H1 (cell line): Measurements from ENCODE around the gene ZC3H7B. TPM values are rescaled to one million over a fixed set of nuclear protein-coding genes. Genes with fewer than 3 reads are reported as not detected.
A peak's percentile ranks its signal among the peaks of the same experiment; 100 is the strongest.

Experiments used
- CTCF ChIA-PET: fragments of 300-600 bp; sonication (Branson Sonifier 250); formaldehyde crosslinking; loops from one replicate; lab custom pipeline; 2021; ENCODE audit not compliant: partially characterized antibody; lab: Charles Lee
- POLR2A ChIA-PET: fragments of 300-600 bp; sonication (Branson Sonifier 250); formaldehyde crosslinking; loops from one replicate; lab custom pipeline; 2021; ENCODE audit warnings: inconsistent platforms; ENCODE audit not compliant: partially characterized antibody; lab: Charles Lee
- DNase-seq, 2 experiments: peaks; one replicate each; pipeline versions ENCODE4 v3.0.0 to v3.0.0-alpha.2; 2010 to 2022; ENCODE audit warnings: low spot score in 2 of 2, low read depth in 1 of 2, mixed read lengths in 1 of 2
- FAIRE-seq: peaks from 2 replicates; lab custom pipeline; 2011; peaks lifted over from hg19 to GRCh38; lab: Jason Lieb, UNC
- H2AFZ ChIP-seq: 2 replicates; pipeline ENCODE4 v1.8.1; 2012; ENCODE audit warnings: low read length, inconsistent platforms
- H2AK5ac ChIP-seq: 2 replicates; pipeline ENCODE4 v1.6.1; 2013; ENCODE audit warnings: low read depth, low read length
- H2BK120ac ChIP-seq: replicated peaks from 2 replicates; pipeline ENCODE3; 2013; ENCODE audit warnings: low read depth, low read length, inconsistent platforms
- H2BK12ac ChIP-seq: 2 replicates; pipeline ENCODE4 v1.6.1; 2013; ENCODE audit warnings: low read depth, low read length
- H2BK15ac ChIP-seq: 2 replicates; pipeline ENCODE4 v1.6.1; 2013; ENCODE audit warnings: low read length
- H2BK20ac ChIP-seq: 2 replicates; pipeline ENCODE4 v1.6.1; 2013; ENCODE audit warnings: low read length
- H2BK5ac ChIP-seq: 2 replicates; pipeline ENCODE4 v1.6.1; 2013; ENCODE audit warnings: low read depth, low read length
- H3K14ac ChIP-seq: 2 replicates; pipeline ENCODE4 v1.6.1; 2013; ENCODE audit warnings: inconsistent platforms; ENCODE audit not compliant: insufficient read length
- H3K18ac ChIP-seq: 2 replicates; pipeline ENCODE4 v1.6.1; 2013; ENCODE audit warnings: low read length; ENCODE audit errors: extremely low read depth
- H3K23ac ChIP-seq: 2 replicates; pipeline ENCODE4 v1.6.1; 2013; ENCODE audit warnings: inconsistent platforms; ENCODE audit not compliant: insufficient read length
- H3K23me2 ChIP-seq: 2 replicates; pipeline ENCODE4 v1.6.1; 2013; ENCODE audit warnings: low read depth, low read length
- H3K27ac ChIP-seq: 2 replicates; pipeline ENCODE4 v1.6.1; 2011; ENCODE audit warnings: low read depth, low read length, inconsistent platforms
- H3K27me3 ChIP-seq, 4 experiments: replicated peaks in 1 of 4; 1 replicate in 1 of 4; 2 replicates in 3 of 4; pipeline versions ENCODE4 v1.6.1 to v1.8.1; 2011 to 2013; ENCODE audit warnings: low read length in 3 of 4, mild to moderate bottlenecking in 3 of 4, inconsistent platforms in 2 of 4, mixed read lengths in 2 of 4, moderate library complexity in 1 of 4; ENCODE audit not compliant: control insufficient read depth in 3 of 4, insufficient read depth in 3 of 4; ENCODE audit errors: extremely low read depth in 1 of 4
- H3K36me3 ChIP-seq, 4 experiments: 2 replicates each; pipeline versions ENCODE4 v1.6.1 to v1.8.1; 2011 to 2013; ENCODE audit warnings: mild to moderate bottlenecking in 4 of 4, low read length in 3 of 4, moderate library complexity in 2 of 4, control low read depth in 1 of 4, inconsistent platforms in 1 of 4; ENCODE audit not compliant: insufficient read depth in 4 of 4, control insufficient read depth in 2 of 4
- H3K4ac ChIP-seq: replicated peaks from 2 replicates; pipeline ENCODE3; 2013; ENCODE audit warnings: low read length, low read depth, mixed read lengths, inconsistent platforms; ENCODE audit not compliant: insufficient read length
- H3K4me1 ChIP-seq, 4 experiments: replicated peaks in 1 of 4; 1 replicate in 1 of 4; 2 replicates in 3 of 4; pipeline versions ENCODE4 v1.6.1 to v1.8.1; 2011 to 2013; ENCODE audit warnings: low read length in 3 of 4, inconsistent platforms in 2 of 4, mixed read lengths in 1 of 4; ENCODE audit not compliant: insufficient read depth in 4 of 4, control insufficient read depth in 3 of 4
- H3K4me2 ChIP-seq, 2 experiments: 2 replicates each; pipeline versions ENCODE4 v1.6.1 to v1.8.1; 2011 to 2013; ENCODE audit warnings: low read depth in 2 of 2, low read length in 2 of 2, control low read depth in 1 of 2, inconsistent platforms in 1 of 2, mild to moderate bottlenecking in 1 of 2; ENCODE audit not compliant: insufficient read depth in 1 of 2
- H3K4me3 ChIP-seq, 4 experiments: fragments of 200-600, 300-600 bp in 1 of 4; sonication (generic), shearing (Covaris generic), sonication (Bioruptor Twin) in 1 of 4; 2 replicates each; pipeline versions ENCODE4 v1.5.1 to v1.8.1; 2011 to 2016; ENCODE audit warnings: low read length in 4 of 4, low read depth in 3 of 4, control low read depth in 2 of 4, inconsistent platforms in 2 of 4, mild to moderate bottlenecking in 2 of 4, mixed read lengths in 1 of 4, moderate library complexity in 1 of 4; ENCODE audit not compliant: insufficient read depth in 2 of 4; ENCODE audit errors: extremely low read depth in 1 of 4
- H3K56ac ChIP-seq: replicated peaks from 2 replicates; pipeline ENCODE3; 2013; ENCODE audit warnings: low read depth, mild to moderate bottlenecking, mixed read lengths, low read length, inconsistent platforms; ENCODE audit not compliant: insufficient read length
- H3K79me1 ChIP-seq: 2 replicates; pipeline ENCODE4 v1.6.1; 2013; ENCODE audit warnings: low read depth, low read length, control low read depth
- H3K79me2 ChIP-seq, 2 experiments: 2 replicates each; pipeline versions ENCODE4 v1.6.1 to v1.8.1; 2012 to 2013; ENCODE audit warnings: low read length in 2 of 2, mild to moderate bottlenecking in 2 of 2, inconsistent platforms in 1 of 2; ENCODE audit not compliant: insufficient read depth in 2 of 2, control insufficient read depth in 1 of 2
- H3K9ac ChIP-seq, 4 experiments: replicated peaks in 1 of 4; 1 replicate in 1 of 4; 2 replicates in 3 of 4; pipeline versions ENCODE4 v1.6.1 to v1.8.1; 2011 to 2013; ENCODE audit warnings: low read depth in 3 of 4, low read length in 3 of 4, control low read depth in 2 of 4, mild to moderate bottlenecking in 2 of 4, moderate library complexity in 2 of 4, inconsistent platforms in 1 of 4; ENCODE audit errors: extremely low read depth in 1 of 4
- H3K9me3 ChIP-seq, 2 experiments: 2 replicates each; pipeline versions ENCODE4 v1.6.1 to v1.8.1; 2012 to 2013; ENCODE audit warnings: mild to moderate bottlenecking in 2 of 2, moderate library complexity in 2 of 2, control low read depth in 1 of 2, inconsistent platforms in 1 of 2, low read depth in 1 of 2, low read length in 1 of 2, mixed read lengths in 1 of 2; ENCODE audit not compliant: insufficient read depth in 2 of 2
- H4K20me1 ChIP-seq, 2 experiments: replicated peaks in 1 of 2; 2 replicates each; pipeline versions ENCODE3 to v1.8.1; 2011 to 2013; ENCODE audit warnings: inconsistent platforms in 2 of 2, low read length in 2 of 2, mild to moderate bottlenecking in 1 of 2; ENCODE audit not compliant: insufficient read depth in 2 of 2, control insufficient read depth in 1 of 2
- H4K5ac ChIP-seq: 2 replicates; pipeline ENCODE4 v1.6.1; 2013; ENCODE audit warnings: low read length, low read depth, mixed read lengths, inconsistent platforms; ENCODE audit not compliant: insufficient read length
- H4K8ac ChIP-seq: 2 replicates; pipeline ENCODE4 v1.8.0; 2013; ENCODE audit warnings: mild to moderate bottlenecking, moderate library complexity, low read length, inconsistent platforms; ENCODE audit not compliant: insufficient read depth; ENCODE audit errors: extremely low read depth
- H4K91ac ChIP-seq: replicated peaks from 2 replicates; pipeline ENCODE3; 2013; ENCODE audit warnings: low read length, mixed read lengths, inconsistent platforms; ENCODE audit not compliant: insufficient read length
- CHD2 ChIP-seq: IDR thresholded peaks from 2 replicates; pipeline ENCODE4 v1.6.1; 2012; ENCODE audit warnings: low read length, improper control_type of control experiment
- GTF2F1 ChIP-seq: IDR thresholded peaks from 2 replicates; pipeline ENCODE4 v1.6.1; 2012; ENCODE audit warnings: low read depth, low read length, improper control_type of control experiment, borderline replicate concordance
- KDM1A ChIP-seq: fragments of 200-600, 300-600 bp; sonication (generic); IDR thresholded peaks from 2 replicates; pipeline ENCODE4 v1.7.1; 2016; ENCODE audit warnings: mild to moderate bottlenecking, low read length, borderline replicate concordance
- WGBS, 2 experiments: shearing (Covaris generic) in 1 of 2; methylation state at CpG; one replicate each; pipeline versions ENCODE4 v1.1.6 to v1.1.7; 2013 to 2015; ENCODE audit warnings: low lambda C conversion rate in 2 of 2, mixed read lengths in 2 of 2, inconsistent platforms in 1 of 2, low coverage in 1 of 2, missing lambda C conversion rate in 1 of 2; ENCODE audit not compliant: insufficient replicate concordance in 2 of 2, insufficient coverage in 1 of 2, insufficient read length in 1 of 2; ENCODE audit errors: extremely low coverage in 1 of 2, missing lambda C conversion rate in 1 of 2; 5-methylcytosine and 5-hydroxymethylcytosine counted together
- polyA plus RNA-seq, 7 experiments: library from polyadenylated mRNA; depleted of rRNA in 3 of 7; stranded (reverse) in 5 of 7; unstranded in 2 of 7; fragments of >200 nt in 5 of 7; fragments of 200-250 nt in 2 of 7; gene quantifications; 1 replicate in 5 of 7; 2 replicates in 1 of 7; 4 replicates in 1 of 7; pipeline versions ENCODE4 v1.2.1 to v1.2.3, GENCODE V29; 2011 to 2013; ENCODE audit warnings: missing spikeins in 2 of 7, mixed read lengths in 2 of 7
- total RNA-seq: library from RNA; stranded (reverse); fragmentation: NEBNext Ultra II Directional; extraction: Animal tissue kit (Norgen Biotek cat#: 25700); gene quantifications from 2 replicates; pipeline ENCODE4 v1.2.1, GENCODE V29; 2021

ZC3H7B gene
- total and polyA plus RNA-seq, 2 of the 8 experiments (the other 6 are each of a cell fraction or from before 2014, with no cell fraction given) = 35.5 to 78.6 TPM

- WGBS, 2 experiments = 90% methylated on average over 20 of the region's 20 CpGs; no CpG with 5 or more reads in 1 of the 2 experiments
- Histone ChIP-seq H4K8ac (no peak overlapping the region; the same call in 1 of the 2 replicates), H2BK20ac (no peak overlapping the region), H4K91ac (no peak overlapping the region), H3K4me3 (no peak overlapping the region), H3K23me2 (no peaks in the 10 kb centered on the region), H3K27ac (peak overlapping the region; percentile 60; the same call in 1 of the 2 replicates), H2AK5ac (no peak overlapping the region), H2BK15ac (no peak overlapping the region), H3K36me3 (peaks cover 53 to 92% (median 73%) of the 10 kb centered on the region in 4 experiments), H2BK12ac (no peak overlapping the region), H3K9me3 (no peaks in the 10 kb centered on the region), H3K9ac (no peak overlapping the region; a peak in 1 of 7 replicates), H3K79me1 (peaks cover 3% of the 10 kb centered on the region; the same call in 1 of the 2 replicates), H4K5ac (no peak overlapping the region), H3K79me2 (no peaks in the 10 kb centered on the region), H3K56ac (no peak overlapping the region), H2BK5ac (no peak overlapping the region; the same call in 1 of the 2 replicates), H3K18ac (no peak overlapping the region; the same call in 1 of the 2 replicates), H4K20me1 (peaks cover 5 to 9% of the 10 kb centered on the region in 2 experiments), H3K4me2 (no peak overlapping the region; a peak in 2 of 4 replicates), H2AFZ (no peak overlapping the region), H2BK120ac (no peak overlapping the region), H3K4me1 (peaks cover 0 to 4% (median under 1%) of the 10 kb centered on the region in 4 experiments; a peak in 2 of 7 replicates), H3K4ac (no peak overlapping the region), H3K14ac (no peak overlapping the region), H3K27me3 (no peaks in the 10 kb centered on the region), H3K23ac (no peak overlapping the region)
- CTCF ChIA-PET = interaction anchor here (0.8 to 3.2 kb wide), 5 partner anchors 9 to 333 kb away, joined by 3 to 11 read pairs (median 5); no protein-coding TSS in a partner anchor
- DNase-seq (no peak), FAIRE-seq (no peak)
- POLR2A ChIA-PET = interaction anchor here (0.5 to 4.7 kb wide), 15 partner anchors 9 to 234 kb away, joined by 3 to 28 read pairs (median 5); partner anchors contain the start of genes CHADL, RANGAP1, TEF and TOB2
- no peak for TF ChIP-seq GTF2F1
- no peak for TF ChIP-seq KDM1A
- TF ChIP-seq CHD2 = no peak
These were observed 44.8 kb upstream of the ZC3H7B start for GRCh38 chr22:41256254-41257253.
